HL-60 (cell line): Measurements from ENCODE around the gene MSH4.
"Not testable (repeated sequence)": the region's sequence is repeated elsewhere in the genome, so short reads cannot be mapped to it uniquely, and the experiment has no call there.

Experiments used
- DNase-seq, 2 experiments: peaks; one replicate each; pipeline ENCODE4 v3.0.0-alpha.2; 2010 to 2020; ENCODE audit warnings: low read depth in 1 of 2, low spot score in 1 of 2
- H3K27ac ChIP-seq: fragments of 250-450 bp; sonication (Bioruptor Pico); replicated peaks from 2 replicates; pipeline ENCODE4 v1.5.1; 2020; ENCODE audit warnings: mild to moderate bottlenecking, moderate library complexity
- H3K27me3 ChIP-seq: fragments of 250-450 bp; sonication (Bioruptor Pico); 2 replicates; pipeline ENCODE4 v1.5.1; 2021; ENCODE audit warnings: mild to moderate bottlenecking, moderate library complexity; ENCODE audit not compliant: insufficient read depth, poor library complexity, severe bottlenecking
- H3K4me3 ChIP-seq: replicated peaks from 2 replicates; pipeline ENCODE4 v1.5.1; 2011; ENCODE audit warnings: mild to moderate bottlenecking, control low read depth, low read length; ENCODE audit not compliant: insufficient read depth
- GABPA ChIP-seq: IDR thresholded peaks from 2 replicates; pipeline ENCODE4 v1.6.1; 2012; ENCODE audit warnings: low read depth
- POLR2AphosphoS5 ChIP-seq: IDR thresholded peaks from 2 replicates; pipeline ENCODE4 v1.6.1; 2012; ENCODE audit warnings: low read depth
- SPI1 ChIP-seq: IDR thresholded peaks from 2 replicates; pipeline ENCODE4 v1.6.1; 2012; ENCODE audit warnings: low read depth, mild to moderate bottlenecking, borderline replicate concordance
- TF ChIP-seq, protein P1 (sequence below): IDR thresholded peaks from one replicate; pipeline ENCODE4 v1.5.1; 2011; ENCODE audit warnings: low read length, control low read depth, inconsistent platforms; ENCODE audit not compliant: insufficient read depth
- TF ChIP-seq, protein P2 (sequence below): IDR thresholded peaks from 2 replicates; pipeline ENCODE4 v1.6.1; 2012; ENCODE audit warnings: low read depth; ENCODE audit not compliant: insufficient replicate concordance

MSH4 gene

DNA sequence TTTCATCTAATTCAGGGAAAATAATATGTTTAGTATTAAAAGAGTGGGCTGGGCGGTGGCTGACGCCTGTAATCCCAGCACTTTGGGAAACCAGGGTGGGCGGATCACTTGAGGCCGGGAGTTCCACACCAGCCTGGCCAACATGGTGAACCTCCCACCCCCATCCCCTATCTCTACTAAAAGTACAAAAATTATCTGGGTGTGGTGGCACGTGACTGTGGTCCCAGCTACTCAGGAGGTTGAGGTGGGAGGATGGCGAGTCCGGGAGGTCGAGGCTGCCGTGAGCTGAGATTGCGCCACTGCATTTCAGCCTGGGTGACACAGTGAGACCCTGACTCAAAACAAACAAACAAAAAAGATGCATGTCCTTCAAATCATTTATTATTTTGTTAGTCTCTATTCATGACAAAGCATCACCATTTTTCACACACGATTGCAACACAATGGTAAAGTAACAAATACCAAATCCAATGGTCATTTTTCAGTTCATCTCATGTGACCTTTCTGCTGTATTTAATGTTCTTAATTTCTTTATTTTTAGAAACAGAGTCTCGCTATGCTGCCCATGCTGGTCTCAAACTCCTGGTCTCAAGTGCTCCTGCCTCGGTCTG is 1.0 kb downstream of the MSH4 start:
- no peak overlapping the region for H3K4me3 ChIP-seq
- no peak for DNase-seq
- H3K27ac ChIP-seq: no peak overlapping the region
- TF ChIP-seq POLR2AphosphoS5: no peak
- no peak for TF ChIP-seq SPI1
- TF ChIP-seq GABPA: no peak
- TF ChIP-seq, protein P1, sequence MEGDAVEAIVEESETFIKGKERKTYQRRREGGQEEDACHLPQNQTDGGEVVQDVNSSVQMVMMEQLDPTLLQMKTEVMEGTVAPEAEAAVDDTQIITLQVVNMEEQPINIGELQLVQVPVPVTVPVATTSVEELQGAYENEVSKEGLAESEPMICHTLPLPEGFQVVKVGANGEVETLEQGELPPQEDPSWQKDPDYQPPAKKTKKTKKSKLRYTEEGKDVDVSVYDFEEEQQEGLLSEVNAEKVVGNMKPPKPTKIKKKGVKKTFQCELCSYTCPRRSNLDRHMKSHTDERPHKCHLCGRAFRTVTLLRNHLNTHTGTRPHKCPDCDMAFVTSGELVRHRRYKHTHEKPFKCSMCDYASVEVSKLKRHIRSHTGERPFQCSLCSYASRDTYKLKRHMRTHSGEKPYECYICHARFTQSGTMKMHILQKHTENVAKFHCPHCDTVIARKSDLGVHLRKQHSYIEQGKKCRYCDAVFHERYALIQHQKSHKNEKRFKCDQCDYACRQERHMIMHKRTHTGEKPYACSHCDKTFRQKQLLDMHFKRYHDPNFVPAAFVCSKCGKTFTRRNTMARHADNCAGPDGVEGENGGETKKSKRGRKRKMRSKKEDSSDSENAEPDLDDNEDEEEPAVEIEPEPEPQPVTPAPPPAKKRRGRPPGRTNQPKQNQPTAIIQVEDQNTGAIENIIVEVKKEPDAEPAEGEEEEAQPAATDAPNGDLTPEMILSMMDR: no peak
- TF ChIP-seq, protein P2, sequence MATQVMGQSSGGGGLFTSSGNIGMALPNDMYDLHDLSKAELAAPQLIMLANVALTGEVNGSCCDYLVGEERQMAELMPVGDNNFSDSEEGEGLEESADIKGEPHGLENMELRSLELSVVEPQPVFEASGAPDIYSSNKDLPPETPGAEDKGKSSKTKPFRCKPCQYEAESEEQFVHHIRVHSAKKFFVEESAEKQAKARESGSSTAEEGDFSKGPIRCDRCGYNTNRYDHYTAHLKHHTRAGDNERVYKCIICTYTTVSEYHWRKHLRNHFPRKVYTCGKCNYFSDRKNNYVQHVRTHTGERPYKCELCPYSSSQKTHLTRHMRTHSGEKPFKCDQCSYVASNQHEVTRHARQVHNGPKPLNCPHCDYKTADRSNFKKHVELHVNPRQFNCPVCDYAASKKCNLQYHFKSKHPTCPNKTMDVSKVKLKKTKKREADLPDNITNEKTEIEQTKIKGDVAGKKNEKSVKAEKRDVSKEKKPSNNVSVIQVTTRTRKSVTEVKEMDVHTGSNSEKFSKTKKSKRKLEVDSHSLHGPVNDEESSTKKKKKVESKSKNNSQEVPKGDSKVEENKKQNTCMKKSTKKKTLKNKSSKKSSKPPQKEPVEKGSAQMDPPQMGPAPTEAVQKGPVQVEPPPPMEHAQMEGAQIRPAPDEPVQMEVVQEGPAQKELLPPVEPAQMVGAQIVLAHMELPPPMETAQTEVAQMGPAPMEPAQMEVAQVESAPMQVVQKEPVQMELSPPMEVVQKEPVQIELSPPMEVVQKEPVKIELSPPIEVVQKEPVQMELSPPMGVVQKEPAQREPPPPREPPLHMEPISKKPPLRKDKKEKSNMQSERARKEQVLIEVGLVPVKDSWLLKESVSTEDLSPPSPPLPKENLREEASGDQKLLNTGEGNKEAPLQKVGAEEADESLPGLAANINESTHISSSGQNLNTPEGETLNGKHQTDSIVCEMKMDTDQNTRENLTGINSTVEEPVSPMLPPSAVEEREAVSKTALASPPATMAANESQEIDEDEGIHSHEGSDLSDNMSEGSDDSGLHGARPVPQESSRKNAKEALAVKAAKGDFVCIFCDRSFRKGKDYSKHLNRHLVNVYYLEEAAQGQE: no peak
- H3K27me3 ChIP-seq: no peaks in the 10 kb centered on the region

DNA sequence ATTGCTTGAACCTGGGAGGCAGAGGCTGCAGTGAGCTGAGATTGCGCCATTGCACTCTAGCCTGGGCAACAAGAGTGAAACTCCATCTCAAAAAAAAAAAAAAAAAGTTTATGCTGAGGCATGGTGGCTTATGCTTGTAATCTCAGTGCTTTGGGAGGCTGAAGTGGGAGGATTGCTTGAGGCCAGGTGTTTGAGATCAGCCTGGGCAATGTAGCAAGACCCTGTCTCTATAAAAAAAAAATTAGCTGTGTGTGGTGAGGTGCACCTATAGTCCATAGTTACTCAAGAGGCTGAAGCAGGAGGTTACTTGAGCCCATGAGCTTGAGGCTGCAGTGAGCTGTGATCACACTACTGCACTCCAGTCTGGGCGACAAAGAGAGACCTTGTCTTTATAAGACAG is 4.8 kb downstream of the MSH4 start:
- DNase-seq, H3K27me3 ChIP-seq, H3K4me3 ChIP-seq, H3K27ac ChIP-seq: not testable (repeated sequence)

DNA sequence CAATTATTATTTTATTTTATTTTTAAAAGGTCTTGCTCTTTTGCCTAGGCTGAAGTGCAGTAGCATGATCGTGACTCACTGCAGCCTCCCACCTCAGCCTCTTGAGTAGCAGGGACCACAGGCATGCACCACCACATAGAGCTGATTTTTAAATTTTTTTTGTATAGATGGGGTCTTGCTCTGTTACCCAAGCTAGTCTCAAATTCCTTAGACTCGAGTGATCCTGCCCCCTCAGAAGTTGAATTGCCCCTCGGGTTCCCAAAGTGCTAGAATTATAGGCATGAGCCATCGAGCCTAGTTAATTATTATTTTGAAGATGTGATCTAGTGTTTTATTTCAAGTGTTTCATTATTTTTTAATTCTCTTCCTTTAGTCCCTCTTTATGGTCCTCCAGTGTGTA is 12.2 kb downstream of the MSH4 start:
- TF ChIP-seq, protein P2: no peak
- TF ChIP-seq GABPA (no peak), SPI1 (no peak), POLR2AphosphoS5 (no peak)
- TF ChIP-seq, protein P1: no peak
- Histone ChIP-seq H3K27me3 (no peaks in the 10 kb centered on the region), H3K27ac (no peak overlapping the region), H3K4me3 (no peak overlapping the region)
- DNase-seq: no peak

DNA sequence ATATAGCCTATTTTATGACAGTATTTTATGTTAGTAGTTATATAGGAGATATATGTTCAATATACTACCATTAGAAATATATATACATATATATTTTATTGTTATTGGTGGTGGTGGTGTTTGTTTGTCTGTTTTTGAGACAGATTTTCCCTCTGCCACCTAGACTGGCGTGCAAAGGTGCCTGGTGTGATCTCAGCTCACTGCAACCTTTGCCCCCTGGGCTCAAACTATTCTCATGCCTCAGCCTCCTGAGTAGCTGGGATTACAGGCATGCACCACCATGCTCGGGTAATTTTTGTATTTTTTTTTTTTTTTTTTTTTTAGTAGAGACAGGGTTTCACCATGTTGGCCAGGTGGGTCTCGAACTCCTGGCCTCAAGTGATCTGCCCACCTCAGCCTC is 13.4 kb downstream of the MSH4 start:
- DNase-seq, H3K27me3 ChIP-seq, H3K4me3 ChIP-seq: not testable (repeated sequence)

DNA sequence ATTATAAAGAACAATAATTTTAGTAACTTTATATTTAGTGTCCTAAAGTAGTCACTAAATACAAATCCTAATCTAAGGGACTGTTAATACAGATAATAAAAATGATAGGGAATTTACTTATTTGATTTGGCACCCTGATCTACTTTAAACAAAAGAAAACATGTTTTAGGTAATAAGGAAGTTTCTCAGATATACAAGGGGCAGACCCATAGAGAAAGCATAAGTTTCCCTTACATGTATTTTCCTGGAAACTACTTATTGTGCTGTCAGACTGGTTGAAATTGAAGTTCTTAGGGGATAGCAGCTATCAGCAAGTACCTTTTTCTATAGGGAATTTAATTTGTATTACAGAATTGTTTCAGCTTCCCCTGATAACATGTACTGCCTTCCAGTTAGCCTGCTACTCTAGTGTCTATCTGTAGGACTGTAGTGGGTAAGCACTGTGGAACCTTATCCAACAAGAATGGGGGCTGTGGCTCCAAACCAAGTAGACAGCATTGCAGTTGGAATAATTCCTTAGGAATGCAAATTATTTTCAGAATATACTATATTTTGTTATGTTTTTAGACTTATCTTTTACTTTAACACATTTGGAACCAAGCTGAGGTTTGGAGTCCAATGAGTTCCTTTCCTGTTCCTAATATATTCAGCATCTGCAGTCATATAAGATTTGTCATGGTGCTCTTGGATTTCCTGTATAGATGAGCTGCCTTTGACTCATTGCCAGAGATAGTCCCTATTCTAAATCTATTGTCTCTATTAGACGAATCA is 14.7 kb downstream of the MSH4 start:
- Histone ChIP-seq H3K27me3 (no peaks in the 10 kb centered on the region), H3K27ac (no peak overlapping the region), H3K4me3 (no peak overlapping the region)
- TF ChIP-seq SPI1 (no peak), GABPA (no peak), POLR2AphosphoS5 (no peak)
- TF ChIP-seq, protein P1: no peak
- TF ChIP-seq, protein P2: no peak
- DNase-seq: no peak

More for the DNA sequence above, 13.4 kb downstream of the MSH4 start:
- not testable (repeated sequence) for H3K27ac ChIP-seq
